ENCODE data around the gene PTGIS. TPM values are rescaled to one million over a fixed set of nuclear protein-coding genes. Genes with fewer than 3 reads are reported as not detected.

Gene PTGIS
- total and polyA plus RNA-seq, 4 experiments from 2014 or later: not detected

GRCh38 chr20:49486064-49486463 lies 81.9 kb downstream of the PTGIS start:
- H3K4me3 Mint-ChIP-seq: peak overlapping the region in 2 of 8 donors; percentile 2 to 5
- H3K4me3 ChIP-seq (ENCODE audit: low read length in 2 of 2): no peak overlapping the region
- peaks cover 4 to 10% (median 6%) of the 10 kb centered on the region in 4 donors for H3K4me1 Mint-ChIP-seq
- peaks cover 40 to 56% of the 10 kb centered on the region in 2 donors for H3K27me3 Mint-ChIP-seq
- H3K27ac ChIP-seq (ENCODE audit: low read depth, low read length): no peak overlapping the region
- no peaks in the 10 kb centered on the region for H3K9me3 ChIP-seq (ENCODE audit: control insufficient read depth in 1 of 2, low read length in 2 of 2)
- DNase-seq: no peak
- POLR2A ChIA-PET (ENCODE audit: partially characterized antibody): no interaction called here
- H3K36me3 ChIP-seq (ENCODE audit: insufficient read depth, low read length): no peaks in the 10 kb centered on the region
- H3K9me3 Mint-ChIP-seq: peaks cover 3 to 17% (median 11%) of the 10 kb centered on the region in 8 donors
- intact Hi-C loops (cut with micrococcal nuclease): no loop called here
- CTCF ChIA-PET (ENCODE audit: partially characterized antibody): interaction anchor here (1.2 kb wide), 1 partner anchor 19 kb away, joined by 3 read pairs; no protein-coding TSS in a partner anchor
- peaks cover 23% of the 10 kb centered on the region for H3K27me3 ChIP-seq (ENCODE audit: insufficient read depth, low read length)
- H3K27ac Mint-ChIP-seq: peak overlapping the region in 1 of 7 donors; percentile 3
- H3K36me3 Mint-ChIP-seq: peaks cover 0 to 9% of the 10 kb centered on the region in 2 donors
- peaks cover 14% of the 10 kb centered on the region for H3K4me1 ChIP-seq (ENCODE audit: insufficient read depth, low read length)

DNA sequence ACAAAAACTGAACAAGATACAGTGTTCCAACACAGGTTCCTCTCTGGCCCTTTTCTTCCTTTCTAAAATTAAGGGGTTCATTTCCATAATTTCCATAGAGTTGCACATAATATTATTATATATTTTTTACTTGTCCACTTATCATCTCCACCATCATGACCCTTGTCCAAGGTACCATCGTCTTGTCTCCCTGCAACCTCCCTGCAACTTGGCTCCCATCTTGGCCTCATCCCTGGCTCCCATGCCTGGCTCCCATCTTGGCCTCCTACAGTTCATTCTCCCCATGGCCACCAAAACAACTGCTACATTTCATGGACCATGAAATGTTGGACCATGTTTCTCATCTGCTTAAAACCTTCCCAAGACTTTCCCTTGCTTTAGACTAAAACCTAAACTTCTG lies 82.4 kb downstream of the PTGIS start:
- Mint-ChIP-seq H3K9me3 (peaks cover 3 to 17% (median 10%) of the 10 kb centered on the region in 8 donors), H3K27me3 (peaks cover 44 to 59% of the 10 kb centered on the region in 2 donors), H3K36me3 (peaks cover 0 to 9% of the 10 kb centered on the region in 2 donors), H3K4me1 (peaks cover 4 to 10% (median 6%) of the 10 kb centered on the region in 4 donors), H3K27ac (no peak overlapping the region), H3K4me3 (peak overlapping the region in 5 of 8 donors; percentile 16 to 44 (median 23))
- ChIA-PET POLR2A (ENCODE audit: partially characterized antibody) (no interaction called here), CTCF (ENCODE audit: partially characterized antibody) (interaction anchor here (1.2 to 1.4 kb wide), 3 partner anchors 9 to 67 kb away, joined by 3 to 6 read pairs (median 3); no protein-coding TSS in a partner anchor)
- intact Hi-C loops (cut with micrococcal nuclease): no loop called here
- H3K27me3 ChIP-seq (ENCODE audit: insufficient read depth, low read length): peaks cover 21% of the 10 kb centered on the region
- H3K36me3 ChIP-seq (ENCODE audit: insufficient read depth, low read length): no peaks in the 10 kb centered on the region
- no peak overlapping the region for H3K4me3 ChIP-seq (ENCODE audit: low read length in 2 of 2)
- peaks cover 14% of the 10 kb centered on the region for H3K4me1 ChIP-seq (ENCODE audit: insufficient read depth, low read length)
- DNase-seq: no peak
- no peaks in the 10 kb centered on the region for H3K9me3 ChIP-seq (ENCODE audit: control insufficient read depth in 1 of 2, low read length in 2 of 2)
- H3K27ac ChIP-seq (ENCODE audit: low read depth, low read length): no peak overlapping the region

- Mint-ChIP-seq H3K36me3 (peaks cover 0 to 5% of the 10 kb centered on the region in 2 donors), H3K9me3 (peaks cover 0 to 10% (median 4%) of the 10 kb centered on the region in 8 donors), H3K4me3 (peak overlapping the region; percentile 83 to 91 (median 89))
Observed at GRCh38 chr20:49484180-49485140, 83.5 kb downstream of the PTGIS start.

GRCh38 chr20:49483696-49484123 lies 84.2 kb downstream of the PTGIS start:
- CTCF ChIA-PET (ENCODE audit: partially characterized antibody): interaction anchor here (1.2 to 2.0 kb wide), 11 partner anchors 9 to 176 kb away, joined by 3 to 9 read pairs (median 3); no protein-coding TSS in a partner anchor
- H3K27ac Mint-ChIP-seq: no peak overlapping the region
- no peaks in the 10 kb centered on the region for H3K36me3 ChIP-seq (ENCODE audit: insufficient read depth, low read length)
- POLR2A ChIA-PET (ENCODE audit: partially characterized antibody): no interaction called here
- H3K27me3 Mint-ChIP-seq: peaks cover 41 to 48% of the 10 kb centered on the region in 2 donors
- intact Hi-C loops (cut with micrococcal nuclease): loop anchor here (1.0 kb wide), 1 partner anchor 149 kb away; no protein-coding TSS in a partner anchor
- H3K4me1 ChIP-seq (ENCODE audit: insufficient read depth, low read length): peaks cover 14% of the 10 kb centered on the region
- no peak for DNase-seq
- H3K36me3 Mint-ChIP-seq: no peaks in the 10 kb centered on the region
- H3K4me3 ChIP-seq (ENCODE audit: low read length in 2 of 2): no peak overlapping the region
- H3K9me3 Mint-ChIP-seq: peaks cover 0 to 5% (median 0%) of the 10 kb centered on the region in 8 donors
- peaks cover 21% of the 10 kb centered on the region for H3K27me3 ChIP-seq (ENCODE audit: insufficient read depth, low read length)
- no peaks in the 10 kb centered on the region for H3K9me3 ChIP-seq (ENCODE audit: control insufficient read depth in 1 of 2, low read length in 2 of 2)
- no peak overlapping the region for H3K27ac ChIP-seq (ENCODE audit: low read depth, low read length)
- H3K4me1 Mint-ChIP-seq: peaks cover 4 to 10% (median 7%) of the 10 kb centered on the region in 4 donors
- peak overlapping the region in 3 of 8 donors; percentile 24 to 59 (median 46) for H3K4me3 Mint-ChIP-seq

More at GRCh38 chr20:49484180-49485140, 83.5 kb downstream of the PTGIS start:
- Mint-ChIP-seq H3K4me1 (peaks cover 4 to 10% (median 7%) of the 10 kb centered on the region in 4 donors), H3K27ac (peak overlapping the region in 4 of 7 donors; percentile 6 to 38 (median 22)), H3K27me3 (peaks cover 41 to 55% of the 10 kb centered on the region in 2 donors)
- ChIA-PET POLR2A (ENCODE audit: partially characterized antibody) (interaction anchor here (0.7 kb wide), 1 partner anchor 345 kb away, joined by 4 read pairs; no protein-coding TSS in a partner anchor), CTCF (ENCODE audit: partially characterized antibody) (interaction anchor here (0.8 to 2.0 kb wide), 15 partner anchors 8 to 177 kb away, joined by 3 to 9 read pairs (median 3); no protein-coding TSS in a partner anchor)
- DNase-seq: peak; percentile 46 to 60 (median 58)
- Histone ChIP-seq H3K9me3 (ENCODE audit: control insufficient read depth in 1 of 2, low read length in 2 of 2) (no peaks in the 10 kb centered on the region), H3K4me1 (ENCODE audit: insufficient read depth, low read length) (peaks cover 14% of the 10 kb centered on the region), H3K36me3 (ENCODE audit: insufficient read depth, low read length) (no peaks in the 10 kb centered on the region), H3K27ac (ENCODE audit: low read depth, low read length) (no peak overlapping the region), H3K27me3 (ENCODE audit: insufficient read depth, low read length) (peaks cover 21% of the 10 kb centered on the region), H3K4me3 (ENCODE audit: low read length in 2 of 2) (peak overlapping the region in 1 of 2 donors; percentile 44)
- intact Hi-C loops (cut with micrococcal nuclease): loop anchor here (1.0 kb wide), 1 partner anchor 150 kb away; no protein-coding TSS in a partner anchor

DNA sequence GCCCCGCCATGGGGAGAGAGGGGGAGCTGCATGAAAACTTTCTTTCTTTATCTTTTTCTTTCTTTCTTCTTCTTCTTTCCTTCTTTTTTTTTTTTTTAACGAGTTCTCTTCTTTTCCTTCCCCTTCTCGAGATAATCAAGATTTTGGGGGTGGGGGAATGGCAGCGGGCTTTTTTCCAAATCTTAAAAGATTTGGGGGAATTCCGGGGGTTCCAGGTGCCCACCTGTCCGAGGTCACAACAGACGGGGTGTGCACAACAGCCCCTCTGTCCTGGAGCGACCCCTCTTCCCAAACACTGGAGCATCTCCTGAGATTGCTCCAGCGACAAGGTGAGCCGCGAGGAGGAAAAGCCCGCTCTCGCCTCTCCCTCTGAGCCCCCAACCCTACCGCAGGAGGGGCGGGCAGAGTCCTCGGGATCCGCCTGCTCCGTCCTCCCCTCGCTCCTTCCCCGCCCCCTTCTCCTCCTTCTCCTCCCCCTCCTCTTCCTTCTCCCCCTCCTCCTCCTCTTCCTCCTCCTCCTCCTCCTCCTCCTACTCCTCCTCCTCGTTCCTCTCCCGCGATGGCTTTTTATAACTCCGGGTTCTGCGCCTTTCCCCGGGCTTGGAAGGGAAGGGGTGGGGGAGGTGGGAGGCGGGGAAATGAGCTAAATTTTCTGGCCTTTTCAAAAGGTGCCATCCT lies 84.8 kb downstream of the PTGIS start:
- Histone ChIP-seq H3K36me3 (ENCODE audit: insufficient read depth, low read length) (no peaks in the 10 kb centered on the region), H3K27ac (ENCODE audit: low read depth, low read length) (no peak overlapping the region), H3K27me3 (ENCODE audit: insufficient read depth, low read length) (peaks cover 21% of the 10 kb centered on the region), H3K4me1 (ENCODE audit: insufficient read depth, low read length) (peaks cover 14% of the 10 kb centered on the region), H3K9me3 (ENCODE audit: control insufficient read depth in 1 of 2, low read length in 2 of 2) (no peaks in the 10 kb centered on the region), H3K4me3 (ENCODE audit: low read length in 2 of 2) (no peak overlapping the region)
- no peak for DNase-seq
- intact Hi-C loops (cut with micrococcal nuclease): no loop called here
- Mint-ChIP-seq H3K4me1 (peaks cover 4 to 10% (median 7%) of the 10 kb centered on the region in 4 donors), H3K9me3 (peaks cover 0 to 3% (median 0%) of the 10 kb centered on the region in 8 donors), H3K27me3 (peaks cover 36 to 48% of the 10 kb centered on the region in 2 donors), H3K27ac (no peak overlapping the region), H3K4me3 (peak overlapping the region in 7 of 8 donors; percentile 35 to 72 (median 51)), H3K36me3 (no peaks in the 10 kb centered on the region)
- POLR2A ChIA-PET (ENCODE audit: partially characterized antibody): no interaction called here
- CTCF ChIA-PET (ENCODE audit: partially characterized antibody): interaction anchor here (1.2 to 2.0 kb wide), 4 partner anchors 17 to 152 kb away, joined by 3 to 9 read pairs (median 6); no protein-coding TSS in a partner anchor

GRCh38 chr20:49482621-49483017 lies 85.3 kb downstream of the PTGIS start, which contains the start of gene KCNB1:
Gene KCNB1, minus strand, starts transcription at chr20:49482668. Its CDS starts 188 bp downstream, at chr20:49482480.
- Mint-ChIP-seq H3K27ac (peak within 1 kb of the TSS in 1 of 7 donors; percentile 53), H3K4me1 (peaks cover 4 to 10% (median 7%) of the 10 kb centered on the region in 4 donors), H3K9me3 (peaks cover 0 to 3% (median 0%) of the 10 kb centered on the region in 8 donors), H3K27me3 (peaks cover 37 to 46% of the 10 kb centered on the region in 2 donors), H3K36me3 (no peaks in the 10 kb centered on the region), H3K4me3 (peak within 1 kb of the TSS in 7 of 8 donors; percentile 35 to 72 (median 51))
- no peaks in the 10 kb centered on the region for H3K9me3 ChIP-seq (ENCODE audit: control insufficient read depth in 1 of 2, low read length in 2 of 2)
- POLR2A ChIA-PET (ENCODE audit: partially characterized antibody): no interaction called here
- no peaks in the 10 kb centered on the region for H3K36me3 ChIP-seq (ENCODE audit: insufficient read depth, low read length)
- H3K4me1 ChIP-seq (ENCODE audit: insufficient read depth, low read length): peaks cover 14% of the 10 kb centered on the region
- intact Hi-C loops (cut with micrococcal nuclease): no loop called here
- H3K4me3 ChIP-seq (ENCODE audit: low read length in 2 of 2): no peak within 1 kb of the TSS
- peaks cover 21% of the 10 kb centered on the region for H3K27me3 ChIP-seq (ENCODE audit: insufficient read depth, low read length)
- CTCF ChIA-PET (ENCODE audit: partially characterized antibody): no interaction called here
- no peak within 1 kb of the TSS for H3K27ac ChIP-seq (ENCODE audit: low read depth, low read length)
- peak; percentile 23 to 47 (median 41) for DNase-seq

Data from CD4-positive, alpha-beta memory T cell (primary cell).